Measurements from ENCODE around the gene OPRD1.
A peak's percentile ranks its signal among the peaks of the same experiment; 100 is the strongest.
"Not testable (repeated sequence)": the region's sequence is repeated elsewhere in the genome, so short reads cannot be mapped to it uniquely, and the experiment has no call there.

OPRD1 gene

GRCh38 chr1:28811766-28812668 is at the start of gene OPRD1:
Gene OPRD1, plus strand, starts transcription at chr1:28812170. Its CDS starts 214 bp downstream, at chr1:28812384.
- DNase-seq, result peak; percentile 21

GRCh38 chr1:28766532-28767183 is 45.3 kb upstream of the OPRD1 start:
- DNase-seq, result no peak

GRCh38 chr1:28770601-28771165 is 41.3 kb upstream of the OPRD1 start:
- no peak for DNase-seq

GRCh38 chr1:28771921-28772320 is 40.0 kb upstream of the OPRD1 start:
- not testable (repeated sequence) for DNase-seq

- DNase-seq, result no peak
These were observed 38.9 kb upstream of the OPRD1 start for GRCh38 chr1:28773105-28773504.

GRCh38 chr1:28775121-28775942 is 36.6 kb upstream of the OPRD1 start:
- DNase-seq, result peak; percentile 74

GRCh38 chr1:28776341-28776740 is 35.6 kb upstream of the OPRD1 start:
- DNase-seq, result no peak

GRCh38 chr1:28778021-28778420 is 33.9 kb upstream of the OPRD1 start:
- DNase-seq, result no peak

GRCh38 chr1:28779751-28780408 is 32.1 kb upstream of the OPRD1 start:
- DNase-seq, result no peak

GRCh38 chr1:28781305-28781704 is 30.7 kb upstream of the OPRD1 start:
- no peak for DNase-seq

GRCh38 chr1:28782011-28782410 is 30.0 kb upstream of the OPRD1 start:
- DNase-seq, result no peak

- DNase-seq, result no peak
These were observed 28.6 kb upstream of the OPRD1 start for GRCh38 chr1:28783363-28783762.

- DNase-seq, result no peak
These were observed 22.6 kb upstream of the OPRD1 start for GRCh38 chr1:28789412-28789811.

- DNase-seq, result no peak
These were observed 22.2 kb upstream of the OPRD1 start for GRCh38 chr1:28789816-28790215.

- DNase-seq, result no peak
These were observed 21.5 kb upstream of the OPRD1 start for GRCh38 chr1:28790377-28791035.

- DNase-seq, result not testable (repeated sequence)
These were observed 20.0 kb upstream of the OPRD1 start for GRCh38 chr1:28791929-28792328.

- no peak for DNase-seq
These were observed 19.3 kb upstream of the OPRD1 start for GRCh38 chr1:28792644-28793121.

- not testable (repeated sequence) for DNase-seq
These were observed 17.4 kb upstream of the OPRD1 start for GRCh38 chr1:28794582-28794981.

- DNase-seq, result no peak
These were observed 15.4 kb upstream of the OPRD1 start for GRCh38 chr1:28796352-28797211.

GRCh38 chr1:28800324-28800723 is 11.6 kb upstream of the OPRD1 start:
- no peak for DNase-seq

- no peak for DNase-seq
These were observed 10.5 kb upstream of the OPRD1 start for GRCh38 chr1:28801461-28801860.

All from stimulated activated CD4-positive, alpha-beta T cell treated with anti-CD3 and anti-CD28 coated beads, Interleukin-15, amount 100 ng/mL, for 24 hours (primary cell).